H1 (cell line): ENCODE data around the gene LMNTD1. TPM values are rescaled to one million over a fixed set of nuclear protein-coding genes. Genes with fewer than 3 reads are reported as not detected.

Experiments
- CTCF ChIA-PET: fragments of 300-600 bp; sonication (Branson Sonifier 250); formaldehyde crosslinking; loops from one replicate; lab custom pipeline; 2021; ENCODE audit not compliant: partially characterized antibody; lab: Charles Lee
- POLR2A ChIA-PET: fragments of 300-600 bp; sonication (Branson Sonifier 250); formaldehyde crosslinking; loops from one replicate; lab custom pipeline; 2021; ENCODE audit warnings: inconsistent platforms; ENCODE audit not compliant: partially characterized antibody; lab: Charles Lee
- DNase-seq, 2 experiments: peaks; one replicate each; pipeline versions ENCODE4 v3.0.0 to v3.0.0-alpha.2; 2010 to 2022; ENCODE audit warnings: low spot score in 2 of 2, low read depth in 1 of 2, mixed read lengths in 1 of 2
- FAIRE-seq: peaks from 2 replicates; lab custom pipeline; 2011; peaks lifted over from hg19 to GRCh38; lab: Jason Lieb, UNC
- H2AFZ ChIP-seq: 2 replicates; pipeline ENCODE4 v1.8.1; 2012; ENCODE audit warnings: low read length, inconsistent platforms
- H2AK5ac ChIP-seq: 2 replicates; pipeline ENCODE4 v1.6.1; 2013; ENCODE audit warnings: low read depth, low read length
- H2BK120ac ChIP-seq: replicated peaks from 2 replicates; pipeline ENCODE3; 2013; ENCODE audit warnings: low read depth, low read length, inconsistent platforms
- H2BK12ac ChIP-seq: 2 replicates; pipeline ENCODE4 v1.6.1; 2013; ENCODE audit warnings: low read depth, low read length
- H2BK15ac ChIP-seq: 2 replicates; pipeline ENCODE4 v1.6.1; 2013; ENCODE audit warnings: low read length
- H2BK20ac ChIP-seq: 2 replicates; pipeline ENCODE4 v1.6.1; 2013; ENCODE audit warnings: low read length
- H2BK5ac ChIP-seq: 2 replicates; pipeline ENCODE4 v1.6.1; 2013; ENCODE audit warnings: low read depth, low read length
- H3K14ac ChIP-seq: 2 replicates; pipeline ENCODE4 v1.6.1; 2013; ENCODE audit warnings: inconsistent platforms; ENCODE audit not compliant: insufficient read length
- H3K18ac ChIP-seq: 2 replicates; pipeline ENCODE4 v1.6.1; 2013; ENCODE audit warnings: low read length; ENCODE audit errors: extremely low read depth
- H3K23ac ChIP-seq: 2 replicates; pipeline ENCODE4 v1.6.1; 2013; ENCODE audit warnings: inconsistent platforms; ENCODE audit not compliant: insufficient read length
- H3K23me2 ChIP-seq: 2 replicates; pipeline ENCODE4 v1.6.1; 2013; ENCODE audit warnings: low read depth, low read length
- H3K27ac ChIP-seq: 2 replicates; pipeline ENCODE4 v1.6.1; 2011; ENCODE audit warnings: low read depth, low read length, inconsistent platforms
- H3K27me3 ChIP-seq, 4 experiments: replicated peaks in 1 of 4; 1 replicate in 1 of 4; 2 replicates in 3 of 4; pipeline versions ENCODE4 v1.6.1 to v1.8.1; 2011 to 2013; ENCODE audit warnings: low read length in 3 of 4, mild to moderate bottlenecking in 3 of 4, inconsistent platforms in 2 of 4, mixed read lengths in 2 of 4, moderate library complexity in 1 of 4; ENCODE audit not compliant: control insufficient read depth in 3 of 4, insufficient read depth in 3 of 4; ENCODE audit errors: extremely low read depth in 1 of 4
- H3K36me3 ChIP-seq, 4 experiments: 2 replicates each; pipeline versions ENCODE4 v1.6.1 to v1.8.1; 2011 to 2013; ENCODE audit warnings: mild to moderate bottlenecking in 4 of 4, low read length in 3 of 4, moderate library complexity in 2 of 4, control low read depth in 1 of 4, inconsistent platforms in 1 of 4; ENCODE audit not compliant: insufficient read depth in 4 of 4, control insufficient read depth in 2 of 4
- H3K4ac ChIP-seq: replicated peaks from 2 replicates; pipeline ENCODE3; 2013; ENCODE audit warnings: low read length, low read depth, mixed read lengths, inconsistent platforms; ENCODE audit not compliant: insufficient read length
- H3K4me1 ChIP-seq, 4 experiments: replicated peaks in 1 of 4; 1 replicate in 1 of 4; 2 replicates in 3 of 4; pipeline versions ENCODE4 v1.6.1 to v1.8.1; 2011 to 2013; ENCODE audit warnings: low read length in 3 of 4, inconsistent platforms in 2 of 4, mixed read lengths in 1 of 4; ENCODE audit not compliant: insufficient read depth in 4 of 4, control insufficient read depth in 3 of 4
- H3K4me2 ChIP-seq, 2 experiments: 2 replicates each; pipeline versions ENCODE4 v1.6.1 to v1.8.1; 2011 to 2013; ENCODE audit warnings: low read depth in 2 of 2, low read length in 2 of 2, control low read depth in 1 of 2, inconsistent platforms in 1 of 2, mild to moderate bottlenecking in 1 of 2; ENCODE audit not compliant: insufficient read depth in 1 of 2
- H3K4me3 ChIP-seq, 4 experiments: fragments of 200-600, 300-600 bp in 1 of 4; sonication (generic), shearing (Covaris generic), sonication (Bioruptor Twin) in 1 of 4; 2 replicates each; pipeline versions ENCODE4 v1.5.1 to v1.8.1; 2011 to 2016; ENCODE audit warnings: low read length in 4 of 4, low read depth in 3 of 4, control low read depth in 2 of 4, inconsistent platforms in 2 of 4, mild to moderate bottlenecking in 2 of 4, mixed read lengths in 1 of 4, moderate library complexity in 1 of 4; ENCODE audit not compliant: insufficient read depth in 2 of 4; ENCODE audit errors: extremely low read depth in 1 of 4
- H3K56ac ChIP-seq: replicated peaks from 2 replicates; pipeline ENCODE3; 2013; ENCODE audit warnings: low read depth, mild to moderate bottlenecking, mixed read lengths, low read length, inconsistent platforms; ENCODE audit not compliant: insufficient read length
- H3K79me1 ChIP-seq: 2 replicates; pipeline ENCODE4 v1.6.1; 2013; ENCODE audit warnings: low read depth, low read length, control low read depth
- H3K79me2 ChIP-seq, 2 experiments: 2 replicates each; pipeline versions ENCODE4 v1.6.1 to v1.8.1; 2012 to 2013; ENCODE audit warnings: low read length in 2 of 2, mild to moderate bottlenecking in 2 of 2, inconsistent platforms in 1 of 2; ENCODE audit not compliant: insufficient read depth in 2 of 2, control insufficient read depth in 1 of 2
- H3K9ac ChIP-seq, 4 experiments: replicated peaks in 1 of 4; 1 replicate in 1 of 4; 2 replicates in 3 of 4; pipeline versions ENCODE4 v1.6.1 to v1.8.1; 2011 to 2013; ENCODE audit warnings: low read depth in 3 of 4, low read length in 3 of 4, control low read depth in 2 of 4, mild to moderate bottlenecking in 2 of 4, moderate library complexity in 2 of 4, inconsistent platforms in 1 of 4; ENCODE audit errors: extremely low read depth in 1 of 4
- H3K9me3 ChIP-seq, 2 experiments: 2 replicates each; pipeline versions ENCODE4 v1.6.1 to v1.8.1; 2012 to 2013; ENCODE audit warnings: mild to moderate bottlenecking in 2 of 2, moderate library complexity in 2 of 2, control low read depth in 1 of 2, inconsistent platforms in 1 of 2, low read depth in 1 of 2, low read length in 1 of 2, mixed read lengths in 1 of 2; ENCODE audit not compliant: insufficient read depth in 2 of 2
- H4K20me1 ChIP-seq, 2 experiments: replicated peaks in 1 of 2; 2 replicates each; pipeline versions ENCODE3 to v1.8.1; 2011 to 2013; ENCODE audit warnings: inconsistent platforms in 2 of 2, low read length in 2 of 2, mild to moderate bottlenecking in 1 of 2; ENCODE audit not compliant: insufficient read depth in 2 of 2, control insufficient read depth in 1 of 2
- H4K5ac ChIP-seq: 2 replicates; pipeline ENCODE4 v1.6.1; 2013; ENCODE audit warnings: low read length, low read depth, mixed read lengths, inconsistent platforms; ENCODE audit not compliant: insufficient read length
- H4K8ac ChIP-seq: 2 replicates; pipeline ENCODE4 v1.8.0; 2013; ENCODE audit warnings: mild to moderate bottlenecking, moderate library complexity, low read length, inconsistent platforms; ENCODE audit not compliant: insufficient read depth; ENCODE audit errors: extremely low read depth
- H4K91ac ChIP-seq: replicated peaks from 2 replicates; pipeline ENCODE3; 2013; ENCODE audit warnings: low read length, mixed read lengths, inconsistent platforms; ENCODE audit not compliant: insufficient read length
- FOSL1 ChIP-seq: IDR thresholded peaks from 2 replicates; pipeline ENCODE4 v1.6.1; 2011; ENCODE audit warnings: mild to moderate bottlenecking, low read depth, low read length, moderate library complexity; ENCODE audit not compliant: insufficient read depth
- polyA plus RNA-seq, 7 experiments: library from polyadenylated mRNA; depleted of rRNA in 3 of 7; stranded (reverse) in 5 of 7; unstranded in 2 of 7; fragments of >200 nt in 5 of 7; fragments of 200-250 nt in 2 of 7; gene quantifications; 1 replicate in 5 of 7; 2 replicates in 1 of 7; 4 replicates in 1 of 7; pipeline versions ENCODE4 v1.2.1 to v1.2.3, GENCODE V29; 2011 to 2013; ENCODE audit warnings: missing spikeins in 2 of 7, mixed read lengths in 2 of 7
- total RNA-seq: library from RNA; stranded (reverse); fragmentation: NEBNext Ultra II Directional; extraction: Animal tissue kit (Norgen Biotek cat#: 25700); gene quantifications from 2 replicates; pipeline ENCODE4 v1.2.1, GENCODE V29; 2021

LMNTD1 gene
- total and polyA plus RNA-seq, 2 of the 8 experiments (the other 6 are each of a cell fraction or from before 2014, with no cell fraction given): not detected

DNA sequence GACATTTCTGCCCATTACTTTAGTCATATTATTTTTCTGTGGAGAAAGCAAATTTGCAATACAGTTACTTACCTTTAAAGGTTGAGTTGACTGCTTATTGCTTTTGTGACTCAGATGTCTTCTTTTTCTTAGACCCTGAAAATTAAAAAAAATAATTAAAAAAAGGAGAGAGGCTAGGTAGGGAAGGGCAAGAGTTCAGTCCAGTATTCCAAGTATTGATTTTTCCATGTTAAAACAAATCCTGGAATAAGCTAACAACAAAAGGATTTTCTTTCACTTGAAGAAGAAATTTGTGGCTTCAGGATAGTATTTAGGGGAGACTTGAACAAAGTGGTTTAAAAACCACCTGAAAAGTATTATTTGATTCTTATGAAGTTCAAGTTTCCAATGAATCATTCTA is 49.4 kb downstream of the LMNTD1 start:
- H3K27me3 ChIP-seq: no peaks in the 10 kb centered on the region
- no peak overlapping the region for H3K18ac ChIP-seq
- H2AFZ ChIP-seq: no peak overlapping the region
- no peak overlapping the region for H3K23ac ChIP-seq
- H3K79me2 ChIP-seq: no peaks in the 10 kb centered on the region
- H4K5ac ChIP-seq: no peak overlapping the region
- no peak overlapping the region for H3K4me3 ChIP-seq
- TF ChIP-seq FOSL1: no peak
- H2BK20ac ChIP-seq: no peak overlapping the region
- FAIRE-seq (no peak), DNase-seq (no peak)
- ChIA-PET CTCF (no interaction called here), POLR2A (no interaction called here)
- no peak overlapping the region for H2BK12ac ChIP-seq
- H3K4me2 ChIP-seq: no peak overlapping the region
- no peaks in the 10 kb centered on the region for H4K20me1 ChIP-seq
- no peaks in the 10 kb centered on the region for H3K9me3 ChIP-seq
- no peak overlapping the region for H2BK120ac ChIP-seq
- H3K9ac ChIP-seq: no peak overlapping the region
- no peak overlapping the region for H2BK15ac ChIP-seq
- no peaks in the 10 kb centered on the region for H3K23me2 ChIP-seq
- no peak overlapping the region for H2BK5ac ChIP-seq
- no peaks in the 10 kb centered on the region for H3K4me1 ChIP-seq
- no peak overlapping the region for H4K8ac ChIP-seq
- H3K4ac ChIP-seq: no peak overlapping the region
- H3K14ac ChIP-seq: no peak overlapping the region
- no peaks in the 10 kb centered on the region for H3K79me1 ChIP-seq
- no peak overlapping the region for H3K56ac ChIP-seq
- no peak overlapping the region for H4K91ac ChIP-seq
- H3K27ac ChIP-seq: no peak overlapping the region
- H3K36me3 ChIP-seq: no peaks in the 10 kb centered on the region
- no peak overlapping the region for H2AK5ac ChIP-seq
